CD4-positive, alpha-beta T cell treated with Interferon alpha-2 for 1 hour (primary cell): ENCODE measurements around the gene TMEM86A.

Source experiments
- DNase-seq, 2 donors: peaks; one replicate each; pipeline ENCODE4 v3.0.0-alpha.2; 2020 to 2022

Gene TMEM86A

GRCh38 chr11:18700872-18701271, 2.3 kb downstream of the TMEM86A start:
- no peak for DNase-seq

- DNase-seq, result no peak
These were observed 3.1 kb downstream of the TMEM86A start for GRCh38 chr11:18701614-18702216.

GRCh38 chr11:18703001-18703763, 4.6 kb downstream of the TMEM86A start:
- no peak for DNase-seq

DNA sequence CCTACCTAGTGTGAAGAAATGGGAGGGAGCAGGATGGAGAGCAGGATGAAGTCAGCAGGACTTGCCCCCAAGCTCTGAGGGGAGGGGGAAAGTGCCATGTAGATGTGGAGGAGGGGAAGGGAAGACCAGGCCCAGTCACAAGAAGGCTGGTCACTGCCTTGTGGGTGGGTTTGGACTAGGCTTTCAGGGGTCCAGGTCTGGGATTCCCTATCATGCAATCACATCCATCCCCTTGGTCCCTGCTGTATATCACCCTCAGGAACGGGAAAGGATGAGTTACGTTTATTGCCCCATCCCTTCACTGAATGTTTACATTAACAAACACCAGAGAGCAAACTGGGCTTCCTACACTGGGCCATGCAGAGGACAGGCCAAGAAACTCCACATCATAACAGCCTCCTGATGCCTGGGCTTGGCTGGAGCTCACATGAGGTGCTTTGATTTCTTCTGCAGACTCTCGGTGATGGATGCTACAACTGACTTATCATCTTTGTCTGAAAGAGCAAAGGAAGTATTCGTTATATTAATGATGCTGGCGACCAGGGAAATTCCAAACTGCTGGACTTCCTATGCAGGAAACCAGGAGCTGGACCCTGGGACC, 5.6 kb downstream of the TMEM86A start:
- no peak for DNase-seq

DNA sequence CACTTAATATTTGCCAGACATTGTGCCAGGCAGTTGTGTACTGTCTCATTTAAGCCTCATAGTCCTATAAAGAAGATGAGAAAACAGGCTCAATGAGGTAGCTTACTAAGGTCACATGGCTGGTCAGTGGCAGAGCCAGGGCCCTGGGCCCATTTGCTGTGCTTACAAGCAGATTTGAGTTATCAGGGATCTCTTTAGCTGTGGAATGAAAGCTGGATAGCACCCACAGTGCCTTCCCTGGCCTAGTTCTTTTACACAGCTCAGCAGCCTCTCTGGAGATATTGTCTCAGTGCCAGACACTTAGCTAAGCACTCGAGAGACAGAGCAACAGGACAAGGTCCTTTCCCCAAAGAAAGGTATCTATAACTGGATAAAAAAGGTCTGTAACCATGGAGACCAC, 6.1 kb downstream of the TMEM86A start:
- DNase-seq, result no peak

DNA sequence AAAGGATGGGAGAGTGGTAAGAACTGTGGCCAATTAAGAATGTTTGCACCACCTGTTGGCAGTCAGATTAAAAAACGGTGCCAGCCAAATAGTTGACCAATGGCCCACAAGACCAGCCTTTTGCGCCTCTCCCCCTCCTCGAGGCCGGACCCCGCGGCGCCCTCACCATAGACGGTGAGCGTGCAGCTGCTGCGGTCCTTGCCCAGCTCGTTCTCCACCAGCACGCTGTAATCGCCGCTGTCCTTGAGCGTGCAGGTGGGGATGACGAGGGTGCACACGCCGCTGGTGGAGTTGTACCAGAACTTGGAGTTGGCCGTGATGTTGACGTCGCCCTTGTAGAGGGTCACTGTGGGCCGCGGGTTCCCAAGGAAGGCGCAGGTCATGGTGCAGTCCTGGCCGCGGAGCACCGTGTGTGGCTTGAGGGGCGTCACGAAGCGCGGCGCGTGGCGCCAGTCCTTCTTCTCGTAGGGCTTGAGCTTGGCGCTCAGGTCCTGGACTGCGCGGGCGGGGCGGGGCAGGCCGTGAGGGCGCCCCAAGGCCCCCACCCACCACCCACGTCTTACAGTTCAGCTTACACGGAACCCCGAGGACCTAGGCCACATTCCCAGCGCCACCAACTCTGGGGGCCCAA, 7.2 kb downstream of the TMEM86A start:
- DNase-seq, result peak in 1 of 2 donors; percentile 41

- peak; percentile 54 to 71 for DNase-seq
These were observed 8.0 kb downstream of the TMEM86A start for GRCh38 chr11:18706330-18707243.

GRCh38 chr11:18707811-18708340, 9.3 kb downstream of the TMEM86A start:
- DNase-seq, result no peak

- no peak for DNase-seq
These were observed 10.8 kb downstream of the TMEM86A start for GRCh38 chr11:18709414-18709813.

- no peak for DNase-seq
These were observed 12.0 kb downstream of the TMEM86A start for GRCh38 chr11:18710545-18710944.

- DNase-seq, result no peak
These were observed 15.3 kb downstream of the TMEM86A start for GRCh38 chr11:18713646-18714442.

GRCh38 chr11:18714443-18714780, 15.8 kb downstream of the TMEM86A start:
- DNase-seq, result no peak

GRCh38 chr11:18715476-18715875, 16.9 kb downstream of the TMEM86A start:
- DNase-seq, result no peak

- DNase-seq, result no peak
These were observed 21.7 kb downstream of the TMEM86A start for GRCh38 chr11:18720091-18720807.

DNA sequence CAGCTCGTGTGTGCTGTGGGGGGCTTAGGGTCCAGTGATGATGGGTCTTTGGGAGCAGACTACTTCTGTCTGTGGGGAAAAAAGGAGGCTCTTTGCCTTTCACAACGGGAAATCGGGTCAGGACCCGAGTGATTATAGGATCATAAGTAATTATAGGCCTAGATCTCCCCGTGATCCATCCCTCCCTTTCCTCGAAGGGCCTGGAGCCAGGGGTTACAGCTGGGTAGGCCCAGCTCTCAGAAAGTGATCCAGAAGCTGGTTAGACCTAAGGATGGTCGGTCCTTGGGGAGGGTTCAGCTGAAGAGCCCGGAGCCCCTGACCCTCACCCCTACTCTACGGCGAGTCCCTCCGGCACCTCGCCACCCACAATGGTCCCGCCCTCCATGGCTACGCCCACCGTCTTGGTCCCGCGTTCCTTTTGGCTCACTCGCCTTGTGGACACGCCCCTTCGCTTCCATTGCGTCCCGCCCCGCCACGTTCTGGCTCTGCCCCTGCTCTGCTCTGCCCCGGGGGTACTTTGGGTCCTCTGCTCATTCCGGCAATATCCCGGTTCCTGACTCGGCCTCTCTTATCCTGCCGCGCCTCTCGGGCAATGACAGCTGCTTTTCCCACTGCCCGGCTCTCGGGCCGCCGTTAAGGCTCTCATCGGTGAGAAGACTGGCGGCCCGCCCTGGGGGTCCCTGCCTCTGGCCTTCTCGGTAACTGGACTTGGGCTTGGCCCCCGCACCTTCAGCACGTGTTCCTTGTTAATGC, 22.4 kb downstream of the TMEM86A start:
- peak; percentile 81 to 88 for DNase-seq

DNA sequence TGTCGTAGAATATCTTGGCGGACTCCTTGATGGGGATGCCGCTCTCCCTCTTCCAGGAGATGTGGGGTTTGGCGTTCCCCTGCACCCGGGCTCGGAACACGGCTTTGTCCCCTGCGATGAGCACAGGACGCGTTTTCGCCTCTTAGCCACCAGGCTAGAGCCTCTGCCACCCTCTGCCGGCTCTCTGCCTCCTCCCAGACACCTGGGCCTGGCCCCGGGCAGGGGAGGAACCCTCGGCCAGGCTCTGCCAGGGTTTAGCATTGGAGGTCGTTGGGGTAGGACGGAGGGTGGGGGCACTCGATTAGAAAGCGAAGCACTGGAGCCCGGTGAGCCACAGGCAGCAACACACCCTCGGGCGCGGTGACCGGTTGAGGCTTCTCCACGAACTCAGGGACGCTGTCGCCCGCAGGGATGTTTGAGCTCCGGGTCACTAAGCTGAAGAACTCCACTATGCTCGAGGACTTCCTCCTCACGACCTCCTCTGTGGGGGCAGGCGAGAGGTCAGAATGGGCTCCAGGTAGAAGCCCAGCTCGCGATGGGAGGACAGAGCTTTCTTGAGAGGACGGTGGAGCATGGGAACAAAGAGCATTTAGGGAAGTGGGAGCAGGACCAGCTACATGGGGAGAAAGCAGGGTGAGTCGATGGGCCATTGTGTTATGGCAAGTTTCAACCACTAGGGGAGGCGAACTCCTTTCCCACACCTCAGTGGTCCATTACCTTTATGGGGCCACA, 23.1 kb downstream of the TMEM86A start:
- peak; percentile 36 to 68 for DNase-seq

- DNase-seq, result no peak
These were observed 23.7 kb downstream of the TMEM86A start for GRCh38 chr11:18722293-18722637.

GRCh38 chr11:18723991-18724390, 25.4 kb downstream of the TMEM86A start:
- DNase-seq, result no peak

DNA sequence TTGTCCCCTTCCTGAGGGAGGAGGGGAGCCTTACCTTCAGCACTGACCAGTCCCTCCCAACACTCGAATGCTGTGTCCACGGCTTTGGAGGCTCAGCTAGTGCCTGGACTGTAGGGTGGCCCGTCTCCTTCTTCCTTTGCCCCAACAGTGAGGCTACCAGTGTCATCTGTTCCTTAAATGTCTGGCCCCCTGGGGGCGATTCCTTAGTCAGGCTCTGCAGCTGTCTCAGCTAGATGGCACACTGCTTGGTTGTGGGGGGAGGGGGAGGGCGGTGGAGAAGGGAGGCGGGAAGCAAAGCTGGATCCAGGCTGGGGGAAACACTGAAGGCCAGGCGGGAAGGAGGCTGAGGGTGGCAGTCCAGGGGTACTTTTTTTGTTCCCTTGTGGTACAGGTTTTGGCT, 27.5 kb downstream of the TMEM86A start, which contains the start of gene IGSF22:
Gene IGSF22, minus strand, starts transcription at position 149 of the 400 bp plus-strand sequence. CDS start 1,952 bp downstream, outside the sequence.
- no peak for DNase-seq
